SK-N-SH (cell line): ENCODE results near the gene SLC35A3.

Experiments used
- CTCF ChIP-seq: fragments of 200-600 bp; sonication (generic); IDR thresholded peaks from 2 replicates; pipeline ENCODE4 v1.6.1; 2017; ENCODE audit warnings: antibody characterized with exemption, mild to moderate bottlenecking, moderate library complexity
- MXI1 ChIP-seq: IDR thresholded peaks from 2 replicates; pipeline ENCODE4 v1.6.1; 2012; ENCODE audit warnings: mild to moderate bottlenecking, low read depth, low read length, improper control_type of control experiment
- NRF1 ChIP-seq: IDR thresholded peaks from 2 replicates; pipeline ENCODE4 v1.6.1; 2012; ENCODE audit warnings: low read depth, mild to moderate bottlenecking, low read length
- RCOR1 ChIP-seq: fragments of 150-350 bp; IDR thresholded peaks from 2 replicates; pipeline ENCODE4 v1.6.1; 2017; ENCODE audit warnings: antibody characterized with exemption, low read length
- SIN3A ChIP-seq: IDR thresholded peaks from 2 replicates; pipeline ENCODE4 v1.6.1; 2012; ENCODE audit warnings: low read depth, mild to moderate bottlenecking, low read length, moderate library complexity, borderline replicate concordance
- TAF1 ChIP-seq: IDR thresholded peaks from 2 replicates; pipeline ENCODE4 v1.6.1; 2012; ENCODE audit warnings: low read depth, mild to moderate bottlenecking, low read length, moderate library complexity, borderline replicate concordance
- TF ChIP-seq, protein P1 (sequence below): IDR thresholded peaks from 2 replicates; pipeline ENCODE4 v1.6.1; 2012; ENCODE audit warnings: mild to moderate bottlenecking, low read depth, low read length, moderate library complexity
- TF ChIP-seq, protein P2 (sequence below): IDR thresholded peaks from 2 replicates; pipeline ENCODE4 v1.4.0; 2012; ENCODE audit warnings: low read depth
- TF ChIP-seq, protein P3 (sequence below): fragments of 150-350 bp; IDR thresholded peaks from 2 replicates; pipeline ENCODE4 v1.6.1; 2017; ENCODE audit warnings: antibody characterized with exemption, low read length, low read depth, borderline replicate concordance

- no peak for TF ChIP-seq CTCF
- TF ChIP-seq NRF1: no peak
- TF ChIP-seq, protein P1, sequence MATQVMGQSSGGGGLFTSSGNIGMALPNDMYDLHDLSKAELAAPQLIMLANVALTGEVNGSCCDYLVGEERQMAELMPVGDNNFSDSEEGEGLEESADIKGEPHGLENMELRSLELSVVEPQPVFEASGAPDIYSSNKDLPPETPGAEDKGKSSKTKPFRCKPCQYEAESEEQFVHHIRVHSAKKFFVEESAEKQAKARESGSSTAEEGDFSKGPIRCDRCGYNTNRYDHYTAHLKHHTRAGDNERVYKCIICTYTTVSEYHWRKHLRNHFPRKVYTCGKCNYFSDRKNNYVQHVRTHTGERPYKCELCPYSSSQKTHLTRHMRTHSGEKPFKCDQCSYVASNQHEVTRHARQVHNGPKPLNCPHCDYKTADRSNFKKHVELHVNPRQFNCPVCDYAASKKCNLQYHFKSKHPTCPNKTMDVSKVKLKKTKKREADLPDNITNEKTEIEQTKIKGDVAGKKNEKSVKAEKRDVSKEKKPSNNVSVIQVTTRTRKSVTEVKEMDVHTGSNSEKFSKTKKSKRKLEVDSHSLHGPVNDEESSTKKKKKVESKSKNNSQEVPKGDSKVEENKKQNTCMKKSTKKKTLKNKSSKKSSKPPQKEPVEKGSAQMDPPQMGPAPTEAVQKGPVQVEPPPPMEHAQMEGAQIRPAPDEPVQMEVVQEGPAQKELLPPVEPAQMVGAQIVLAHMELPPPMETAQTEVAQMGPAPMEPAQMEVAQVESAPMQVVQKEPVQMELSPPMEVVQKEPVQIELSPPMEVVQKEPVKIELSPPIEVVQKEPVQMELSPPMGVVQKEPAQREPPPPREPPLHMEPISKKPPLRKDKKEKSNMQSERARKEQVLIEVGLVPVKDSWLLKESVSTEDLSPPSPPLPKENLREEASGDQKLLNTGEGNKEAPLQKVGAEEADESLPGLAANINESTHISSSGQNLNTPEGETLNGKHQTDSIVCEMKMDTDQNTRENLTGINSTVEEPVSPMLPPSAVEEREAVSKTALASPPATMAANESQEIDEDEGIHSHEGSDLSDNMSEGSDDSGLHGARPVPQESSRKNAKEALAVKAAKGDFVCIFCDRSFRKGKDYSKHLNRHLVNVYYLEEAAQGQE: no peak
- no peak for TF ChIP-seq MXI1
- no peak for TF ChIP-seq SIN3A
- no peak for TF ChIP-seq RCOR1
- TF ChIP-seq, protein P2, sequence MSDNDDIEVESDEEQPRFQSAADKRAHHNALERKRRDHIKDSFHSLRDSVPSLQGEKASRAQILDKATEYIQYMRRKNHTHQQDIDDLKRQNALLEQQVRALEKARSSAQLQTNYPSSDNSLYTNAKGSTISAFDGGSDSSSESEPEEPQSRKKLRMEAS: no peak
- no peak for TF ChIP-seq TAF1
- TF ChIP-seq, protein P3, sequence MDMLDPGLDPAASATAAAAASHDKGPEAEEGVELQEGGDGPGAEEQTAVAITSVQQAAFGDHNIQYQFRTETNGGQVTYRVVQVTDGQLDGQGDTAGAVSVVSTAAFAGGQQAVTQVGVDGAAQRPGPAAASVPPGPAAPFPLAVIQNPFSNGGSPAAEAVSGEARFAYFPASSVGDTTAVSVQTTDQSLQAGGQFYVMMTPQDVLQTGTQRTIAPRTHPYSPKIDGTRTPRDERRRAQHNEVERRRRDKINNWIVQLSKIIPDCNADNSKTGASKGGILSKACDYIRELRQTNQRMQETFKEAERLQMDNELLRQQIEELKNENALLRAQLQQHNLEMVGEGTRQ: no peak
Observed at GRCh38 chr1:100036718-100037655, 67.2 kb downstream of the SLC35A3 start.
